Panc1 (cell line): Measurements from ENCODE around the gene SLC13A1. TPM values are rescaled to one million over a fixed set of nuclear protein-coding genes. Genes with fewer than 3 reads are reported as not detected.

Source experiments
- ATAC-seq: fragments of 200-7000 bp; cut with Tn5 transposase; 2 replicates; pipeline ENCODE4 v1.9.1; 2020; ENCODE audit warnings: mild to moderate bottlenecking, moderate library complexity
- BruUV-seq: library from RNA; stranded (reverse); fragments of 400-500 nt; replicated peaks from 2 replicates; lab custom pipeline; 2021; lab: Mats Ljungman, UMichigan
- CTCF ChIA-PET: fragments of 300-600 bp; sonication (Branson Sonifier 250); formaldehyde crosslinking; loops from one replicate; lab custom pipeline; 2022; ENCODE audit warnings: antibody characterized with exemption; lab: Charles Lee
- POLR2A ChIA-PET: fragments of 300-600 bp; sonication (Branson Sonifier 250); formaldehyde crosslinking; loops from one replicate; lab custom pipeline; 2022; ENCODE audit warnings: antibody characterized with exemption; lab: Charles Lee
- DNase-seq: peaks from one replicate; pipeline ENCODE4 v3.0.0-alpha.2; 2010; ENCODE audit warnings: low read depth, low spot score
- H3K27ac ChIP-seq: 2 replicates; pipeline ENCODE4 v1.5.1; 2011; ENCODE audit warnings: mild to moderate bottlenecking, low read length, inconsistent platforms
- H3K27me3 ChIP-seq: fragments of 200-500 bp; sonication (Bioruptor generic); 2 replicates; pipeline ENCODE4 v1.6.0; 2014; ENCODE audit warnings: low read length, inconsistent platforms; ENCODE audit not compliant: control insufficient read depth, insufficient read depth
- H3K36me3 ChIP-seq: fragments of 200-500 bp; sonication (Bioruptor generic); 2 replicates; pipeline ENCODE4 v1.5.1; 2014; ENCODE audit warnings: inconsistent platforms, mild to moderate bottlenecking, low read length, moderate library complexity; ENCODE audit not compliant: control insufficient read depth, insufficient read depth
- H3K4me1 ChIP-seq: 2 replicates; pipeline ENCODE4 v1.5.1; 2011; ENCODE audit warnings: inconsistent platforms, mild to moderate bottlenecking, low read length, moderate library complexity; ENCODE audit not compliant: control insufficient read depth, insufficient read depth
- H3K4me3 ChIP-seq, 2 experiments: 2 replicates each; pipeline ENCODE4 v1.5.1; 2011 to 2012; ENCODE audit warnings: low read depth in 2 of 2, low read length in 2 of 2, mild to moderate bottlenecking in 2 of 2, inconsistent platforms in 1 of 2, moderate library complexity in 1 of 2
- H3K9me3 ChIP-seq: fragments of 200-500 bp; sonication (Bioruptor generic); 2 replicates; pipeline ENCODE4 v1.5.1; 2014; ENCODE audit warnings: low read depth, mild to moderate bottlenecking, inconsistent platforms, low read length, moderate library complexity; ENCODE audit not compliant: control insufficient read depth, insufficient read depth
- POLR2AphosphoS5 ChIP-seq: IDR thresholded peaks from 2 replicates; pipeline ENCODE4 v1.6.1; 2012; ENCODE audit warnings: mild to moderate bottlenecking, low read depth, low read length, moderate library complexity
- SIN3A ChIP-seq: IDR thresholded peaks from 2 replicates; pipeline ENCODE4 v1.6.1; 2012; ENCODE audit warnings: low read depth, mild to moderate bottlenecking, low read length, moderate library complexity, borderline replicate concordance; ENCODE audit not compliant: insufficient read depth
- TCF7L2 ChIP-seq: IDR thresholded peaks from 2 replicates; pipeline ENCODE4 v1.6.1; 2011; ENCODE audit warnings: mild to moderate bottlenecking, low read depth, low read length, inconsistent platforms
- in situ Hi-C: cut with HindIII; loops from 2 replicates; pipeline ENCODE4 v1.10.0; 2016; ENCODE audit warnings: low sequenced_read_pairs, low pct_unique_long_range_greater_than_20kb
- intact Hi-C: fragments of 100-400 bp; cut with micrococcal nuclease; formaldehyde crosslinking; loops from one replicate; pipeline ENCODE4 v1.10.0; 2022; ENCODE audit not compliant: unreplicated experiment
- total RNA-seq: library from RNA; stranded (reverse); gene quantifications from one replicate; pipeline ENCODE4 v1.2.1, GENCODE V29; 2021; ENCODE audit not compliant: unreplicated experiment
- TF ChIP-seq, protein P1 (sequence below): fragments of 450-650 bp; IDR thresholded peaks from 2 replicates; pipeline ENCODE4 v1.5.1; 2017; ENCODE audit warnings: mild to moderate bottlenecking
- TF ChIP-seq, protein P2 (sequence below), 2 experiments: IDR thresholded peaks; 2 replicates each; pipeline ENCODE4 v1.6.1; 2011 to 2012; ENCODE audit warnings: low read depth in 2 of 2, control low read depth in 1 of 2, low read length in 1 of 2, mild to moderate bottlenecking in 1 of 2, moderate library complexity in 1 of 2; ENCODE audit not compliant: insufficient read depth in 1 of 2

Gene SLC13A1
- total RNA-seq, 1 experiment from 2014 or later = not detected

DNA sequence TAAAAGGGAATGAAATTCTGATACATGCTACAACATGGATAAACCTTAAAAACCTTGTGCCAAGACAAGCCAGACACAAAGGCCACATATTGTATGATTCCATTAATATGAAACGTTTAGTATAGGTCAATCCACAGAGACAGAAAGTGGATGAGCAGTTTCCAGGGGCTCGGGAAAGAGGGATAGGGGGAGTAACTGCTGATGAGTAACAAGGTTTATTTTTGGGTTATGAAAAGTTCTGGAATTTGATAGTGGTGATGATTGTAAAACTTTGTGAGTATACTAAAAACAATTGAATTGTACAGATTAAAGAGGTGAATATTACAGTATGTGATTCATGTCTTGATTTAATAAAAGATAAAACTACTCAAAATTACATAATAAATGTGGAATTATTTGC, 19.1 kb upstream of the SLC13A1 start:
- TF ChIP-seq, protein P1, sequence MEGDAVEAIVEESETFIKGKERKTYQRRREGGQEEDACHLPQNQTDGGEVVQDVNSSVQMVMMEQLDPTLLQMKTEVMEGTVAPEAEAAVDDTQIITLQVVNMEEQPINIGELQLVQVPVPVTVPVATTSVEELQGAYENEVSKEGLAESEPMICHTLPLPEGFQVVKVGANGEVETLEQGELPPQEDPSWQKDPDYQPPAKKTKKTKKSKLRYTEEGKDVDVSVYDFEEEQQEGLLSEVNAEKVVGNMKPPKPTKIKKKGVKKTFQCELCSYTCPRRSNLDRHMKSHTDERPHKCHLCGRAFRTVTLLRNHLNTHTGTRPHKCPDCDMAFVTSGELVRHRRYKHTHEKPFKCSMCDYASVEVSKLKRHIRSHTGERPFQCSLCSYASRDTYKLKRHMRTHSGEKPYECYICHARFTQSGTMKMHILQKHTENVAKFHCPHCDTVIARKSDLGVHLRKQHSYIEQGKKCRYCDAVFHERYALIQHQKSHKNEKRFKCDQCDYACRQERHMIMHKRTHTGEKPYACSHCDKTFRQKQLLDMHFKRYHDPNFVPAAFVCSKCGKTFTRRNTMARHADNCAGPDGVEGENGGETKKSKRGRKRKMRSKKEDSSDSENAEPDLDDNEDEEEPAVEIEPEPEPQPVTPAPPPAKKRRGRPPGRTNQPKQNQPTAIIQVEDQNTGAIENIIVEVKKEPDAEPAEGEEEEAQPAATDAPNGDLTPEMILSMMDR = no peak
- TF ChIP-seq SIN3A (no peak), TCF7L2 (no peak), POLR2AphosphoS5 (no peak)
- TF ChIP-seq, protein P2, sequence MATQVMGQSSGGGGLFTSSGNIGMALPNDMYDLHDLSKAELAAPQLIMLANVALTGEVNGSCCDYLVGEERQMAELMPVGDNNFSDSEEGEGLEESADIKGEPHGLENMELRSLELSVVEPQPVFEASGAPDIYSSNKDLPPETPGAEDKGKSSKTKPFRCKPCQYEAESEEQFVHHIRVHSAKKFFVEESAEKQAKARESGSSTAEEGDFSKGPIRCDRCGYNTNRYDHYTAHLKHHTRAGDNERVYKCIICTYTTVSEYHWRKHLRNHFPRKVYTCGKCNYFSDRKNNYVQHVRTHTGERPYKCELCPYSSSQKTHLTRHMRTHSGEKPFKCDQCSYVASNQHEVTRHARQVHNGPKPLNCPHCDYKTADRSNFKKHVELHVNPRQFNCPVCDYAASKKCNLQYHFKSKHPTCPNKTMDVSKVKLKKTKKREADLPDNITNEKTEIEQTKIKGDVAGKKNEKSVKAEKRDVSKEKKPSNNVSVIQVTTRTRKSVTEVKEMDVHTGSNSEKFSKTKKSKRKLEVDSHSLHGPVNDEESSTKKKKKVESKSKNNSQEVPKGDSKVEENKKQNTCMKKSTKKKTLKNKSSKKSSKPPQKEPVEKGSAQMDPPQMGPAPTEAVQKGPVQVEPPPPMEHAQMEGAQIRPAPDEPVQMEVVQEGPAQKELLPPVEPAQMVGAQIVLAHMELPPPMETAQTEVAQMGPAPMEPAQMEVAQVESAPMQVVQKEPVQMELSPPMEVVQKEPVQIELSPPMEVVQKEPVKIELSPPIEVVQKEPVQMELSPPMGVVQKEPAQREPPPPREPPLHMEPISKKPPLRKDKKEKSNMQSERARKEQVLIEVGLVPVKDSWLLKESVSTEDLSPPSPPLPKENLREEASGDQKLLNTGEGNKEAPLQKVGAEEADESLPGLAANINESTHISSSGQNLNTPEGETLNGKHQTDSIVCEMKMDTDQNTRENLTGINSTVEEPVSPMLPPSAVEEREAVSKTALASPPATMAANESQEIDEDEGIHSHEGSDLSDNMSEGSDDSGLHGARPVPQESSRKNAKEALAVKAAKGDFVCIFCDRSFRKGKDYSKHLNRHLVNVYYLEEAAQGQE (IDR thresholded peaks at IDR 0.05; ENCODE audit: insufficient read depth in 1 of 2, low read depth in 2 of 2, low read length in 1 of 2) = no peak
- Histone ChIP-seq H3K9me3 (no peaks in the 10 kb centered on the region), H3K27me3 (no peaks in the 10 kb centered on the region), H3K27ac (no peak overlapping the region), H3K36me3 (no peaks in the 10 kb centered on the region), H3K4me1 (no peaks in the 10 kb centered on the region), H3K4me3 (no peak overlapping the region)
- intact Hi-C loops (no loop called here), in situ Hi-C loops (no loop called here)
- CTCF ChIA-PET = no interaction called here
- BruUV-seq = no TSS peak
- no peak for ATAC-seq
- POLR2A ChIA-PET = no interaction called here
- DNase-seq = no peak

DNA sequence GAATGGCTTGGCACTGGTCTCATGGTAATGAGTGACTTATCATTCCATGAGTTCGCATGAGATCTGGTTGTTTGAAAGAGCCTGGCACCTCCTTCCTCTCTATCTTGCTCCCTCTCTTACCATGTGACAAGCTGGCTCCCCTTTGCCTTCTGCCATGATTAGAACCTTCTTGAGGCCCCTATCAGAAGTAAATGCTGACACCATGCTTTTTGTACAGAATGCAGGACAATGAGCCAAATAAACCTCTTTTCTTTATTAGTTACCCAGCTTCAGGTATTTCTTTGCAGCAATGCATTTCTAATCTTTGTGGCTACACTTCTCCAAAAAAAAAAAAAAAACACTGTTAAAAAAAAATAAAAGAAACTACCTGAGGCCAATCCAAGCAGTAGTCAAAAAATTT, 17.1 kb upstream of the SLC13A1 start:
- no peaks in the 10 kb centered on the region for H3K27me3 ChIP-seq
- TF ChIP-seq, protein P1 = no peak
- TF ChIP-seq TCF7L2 (no peak), POLR2AphosphoS5 (no peak), SIN3A (no peak)
- TF ChIP-seq, protein P2 (IDR thresholded peaks at IDR 0.05; ENCODE audit: insufficient read depth in 1 of 2, low read depth in 2 of 2, low read length in 1 of 2) = no peak
- H3K27ac ChIP-seq = no peak overlapping the region
- no peak for DNase-seq
- ChIA-PET POLR2A (no interaction called here), CTCF (no interaction called here)
- H3K4me3 ChIP-seq = no peak overlapping the region
- H3K4me1 ChIP-seq = no peaks in the 10 kb centered on the region
- no peaks in the 10 kb centered on the region for H3K36me3 ChIP-seq
- in situ Hi-C loops (no loop called here), intact Hi-C loops (no loop called here)
- no peaks in the 10 kb centered on the region for H3K9me3 ChIP-seq
- ATAC-seq = no peak
- BruUV-seq = no TSS peak
